Mucosa of descending colon (tissue), 3 donors: Measurements from ENCODE around the gene EYA3. TPM values are rescaled to one million over a fixed set of nuclear protein-coding genes. Genes with fewer than 3 reads are reported as not detected.

Source experiments
- ATAC-seq: fragments of 200-7000 bp; cut with Tn5 transposase; one replicate; pipeline ENCODE4 v1.9.1; 2020; ENCODE audit warnings: mild to moderate bottlenecking, moderate library complexity
- DNase-seq, 3 donors: peaks; one replicate each; pipeline ENCODE4 v3.0.0-alpha.2; 2020
- H3K36me3 ChIP-seq: fragments of 200-600 bp; one replicate; pipeline ENCODE4 v1.8.0; 2021; ENCODE audit warnings: low read depth, mild to moderate bottlenecking
- H3K4me1 ChIP-seq: fragments of 200-600 bp; one replicate; pipeline ENCODE4 v1.8.0; 2021; ENCODE audit warnings: low read depth, mild to moderate bottlenecking
- H3K4me3 ChIP-seq: fragments of 200-600 bp; one replicate; pipeline ENCODE4 v1.8.0; 2021; ENCODE audit warnings: mild to moderate bottlenecking
- H3K9me3 ChIP-seq: fragments of 200-600 bp; one replicate; pipeline ENCODE4 v1.8.0; 2021; ENCODE audit warnings: mild to moderate bottlenecking
- intact Hi-C, 2 donors: fragments of 100-400 bp; cut with DNase I in 1 of 2; cut with micrococcal nuclease in 1 of 2; formaldehyde crosslinking; loops; one replicate each; pipeline versions ENCODE4 v1.11.0 to v1.11.1; 2022; cut with DNase I, micrococcal nuclease
- total RNA-seq, 3 donors: library from RNA; stranded (reverse); fragmentation: NEBNext Ultra II Directional in 2 of 3; extraction: Animal tissue kit (Norgen Biotek cat#: 25700) in 2 of 3; gene quantifications; one replicate each; pipeline versions ENCODE4 v1.2.1 to v1.2.4, GENCODE V29; 2021 to 2023
- TF ChIP-seq, protein P1 (sequence below): fragments of 200-600 bp; IDR thresholded peaks from one replicate; pipeline ENCODE4 v1.8.0; 2022; ENCODE audit warnings: antibody characterized with exemption, mild to moderate bottlenecking
- donor health status: DM: no; HTN: no; CAD: no; lungs with moderate emphysema.
- donor health status: DM: no; HTN: no; CAD: no.
- donor health status: DM: no; HTN: yes; CAD: no.

The EYA3 gene
- total RNA-seq, 3 donors from 2014 or later, result 19.2 to 22.8 (median 19.9) TPM

GRCh38 chr1:28126783-28127490, 38.5 kb upstream of the EYA3 start:
- Histone ChIP-seq H3K4me1 (no peaks in the 10 kb centered on the region), H3K9me3 (no peaks in the 10 kb centered on the region), H3K36me3 (no peaks in the 10 kb centered on the region), H3K4me3 (no peak overlapping the region)
- ATAC-seq (no peak), DNase-seq (no peak)
- intact Hi-C loops, result no loop called here
- TF ChIP-seq, protein P1, sequence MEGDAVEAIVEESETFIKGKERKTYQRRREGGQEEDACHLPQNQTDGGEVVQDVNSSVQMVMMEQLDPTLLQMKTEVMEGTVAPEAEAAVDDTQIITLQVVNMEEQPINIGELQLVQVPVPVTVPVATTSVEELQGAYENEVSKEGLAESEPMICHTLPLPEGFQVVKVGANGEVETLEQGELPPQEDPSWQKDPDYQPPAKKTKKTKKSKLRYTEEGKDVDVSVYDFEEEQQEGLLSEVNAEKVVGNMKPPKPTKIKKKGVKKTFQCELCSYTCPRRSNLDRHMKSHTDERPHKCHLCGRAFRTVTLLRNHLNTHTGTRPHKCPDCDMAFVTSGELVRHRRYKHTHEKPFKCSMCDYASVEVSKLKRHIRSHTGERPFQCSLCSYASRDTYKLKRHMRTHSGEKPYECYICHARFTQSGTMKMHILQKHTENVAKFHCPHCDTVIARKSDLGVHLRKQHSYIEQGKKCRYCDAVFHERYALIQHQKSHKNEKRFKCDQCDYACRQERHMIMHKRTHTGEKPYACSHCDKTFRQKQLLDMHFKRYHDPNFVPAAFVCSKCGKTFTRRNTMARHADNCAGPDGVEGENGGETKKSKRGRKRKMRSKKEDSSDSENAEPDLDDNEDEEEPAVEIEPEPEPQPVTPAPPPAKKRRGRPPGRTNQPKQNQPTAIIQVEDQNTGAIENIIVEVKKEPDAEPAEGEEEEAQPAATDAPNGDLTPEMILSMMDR, result no peak

DNA sequence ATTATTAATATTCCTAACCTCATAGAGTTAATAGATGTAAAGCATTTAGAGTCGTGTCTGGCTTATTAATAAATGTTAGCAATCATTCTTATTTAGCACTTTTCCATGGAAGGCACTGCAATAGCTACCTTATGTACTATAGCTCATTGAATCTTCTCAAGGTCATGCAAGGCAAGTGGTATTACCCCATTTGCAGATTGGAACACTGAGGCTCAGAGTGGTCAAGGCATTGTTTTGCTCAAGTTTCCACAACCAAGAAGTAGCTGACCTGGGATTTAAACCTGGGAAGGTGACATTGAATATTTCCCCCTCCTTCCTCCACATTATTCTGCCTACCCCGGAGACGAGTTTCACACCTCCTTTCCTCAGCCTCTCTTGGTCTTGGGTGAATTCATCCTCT, 37.8 kb upstream of the EYA3 start:
- no peak overlapping the region for H3K4me3 ChIP-seq
- ATAC-seq (no peak), DNase-seq (no peak)
- no peaks in the 10 kb centered on the region for H3K9me3 ChIP-seq
- TF ChIP-seq, protein P1, result no peak
- intact Hi-C loops, result no loop called here
- H3K36me3 ChIP-seq, result no peaks in the 10 kb centered on the region
- H3K4me1 ChIP-seq, result no peaks in the 10 kb centered on the region

DNA sequence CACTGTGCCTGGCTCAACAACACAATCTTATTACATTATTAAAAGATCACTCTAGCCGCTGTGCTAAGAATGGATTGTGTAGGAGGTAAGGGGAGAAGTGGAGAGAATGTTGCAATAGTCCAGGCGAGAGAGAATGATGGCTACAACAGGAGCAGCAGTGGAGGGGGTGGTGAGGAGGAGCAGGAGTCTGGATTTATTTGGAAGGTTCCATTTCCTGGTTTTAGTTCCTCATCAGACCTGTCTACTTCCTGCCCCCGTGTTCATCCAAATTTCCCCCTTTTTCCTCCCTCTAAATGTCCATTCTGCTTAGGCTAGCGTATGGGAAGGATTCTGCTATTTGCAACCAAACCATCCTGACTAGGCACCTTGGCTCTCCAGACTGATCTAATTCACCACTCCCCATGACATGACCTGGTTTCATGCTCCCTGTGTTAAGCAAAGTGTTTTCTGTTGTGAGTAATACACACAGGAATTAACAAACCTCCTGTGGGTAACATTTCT, 35.1 kb upstream of the EYA3 start:
- Histone ChIP-seq H3K36me3 (no peaks in the 10 kb centered on the region), H3K4me3 (no peak overlapping the region), H3K9me3 (no peaks in the 10 kb centered on the region), H3K4me1 (no peaks in the 10 kb centered on the region)
- intact Hi-C loops, result no loop called here
- peak; percentile 19 for ATAC-seq
- DNase-seq, result no peak
- TF ChIP-seq, protein P1, result no peak

DNA sequence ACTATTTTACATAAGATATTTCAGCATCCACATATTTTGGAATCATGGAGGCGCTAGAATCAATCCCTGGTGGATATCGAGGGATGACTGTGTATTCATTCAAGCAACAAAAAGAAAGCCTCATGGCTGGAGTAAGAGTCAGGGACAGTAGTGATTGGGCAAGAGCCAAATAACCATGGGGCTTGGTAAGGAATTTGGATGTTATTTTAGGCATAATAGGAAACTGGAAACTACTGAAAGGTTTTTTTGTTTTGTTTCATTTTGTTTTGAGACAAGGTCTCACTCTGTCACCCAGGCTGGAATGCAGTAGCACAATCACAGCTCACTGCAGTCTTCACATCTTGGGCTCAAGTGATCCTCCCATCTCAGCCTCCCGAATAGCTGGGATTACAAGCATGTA, 33.8 kb upstream of the EYA3 start:
- intact Hi-C loops, result no loop called here
- no peak for DNase-seq

GRCh38 chr1:28119556-28119955, 31.1 kb upstream of the EYA3 start:
- Histone ChIP-seq H3K4me1 (no peaks in the 10 kb centered on the region), H3K4me3 (no peak overlapping the region), H3K36me3 (no peaks in the 10 kb centered on the region), H3K9me3 (no peaks in the 10 kb centered on the region)
- intact Hi-C loops, result no loop called here
- TF ChIP-seq, protein P1, result no peak
- DNase-seq (no peak), ATAC-seq (no peak)

More for the DNA sequence above, 33.8 kb upstream of the EYA3 start:
- Histone ChIP-seq H3K4me1 (no peaks in the 10 kb centered on the region), H3K36me3 (no peaks in the 10 kb centered on the region), H3K9me3 (no peaks in the 10 kb centered on the region), H3K4me3 (no peak overlapping the region)
- TF ChIP-seq, protein P1, result no peak
- no peak for ATAC-seq
